Thyroid gland (tissue), 4 donors: Measurements from ENCODE around the gene FEZF2. TPM values are rescaled to one million over a fixed set of nuclear protein-coding genes. Genes with fewer than 3 reads are reported as not detected.

Source experiments
- DNase-seq, 2 donors: peaks; one replicate each; pipeline ENCODE4 v3.0.0-alpha.2; 2019
- H3K27ac ChIP-seq, 3 donors: fragments of 200-600 bp; sonication (generic); 1 replicate in 2 of 3; 2 replicates in 1 of 3; pipeline ENCODE4 v1.5.1; 2016 to 2019; ENCODE audit warnings: mild to moderate bottlenecking in 1 of 3, moderate library complexity in 1 of 3
- H3K27me3 ChIP-seq: fragments of 200-600 bp; sonication (generic); one replicate; pipeline ENCODE4 v1.5.1; 2019
- H3K36me3 ChIP-seq, 2 donors: fragments of 200-600 bp; sonication (generic); one replicate each; pipeline ENCODE4 v1.5.1; 2016 to 2019
- H3K4me1 ChIP-seq, 2 donors: fragments of 200-600 bp; sonication (generic); one replicate each; pipeline ENCODE4 v1.5.1; 2017 to 2019
- H3K4me3 ChIP-seq, 3 donors: fragments of 200-600 bp; sonication (generic); replicated peaks in 1 of 3; 1 replicate in 2 of 3; 2 replicates in 1 of 3; pipeline ENCODE4 v1.5.1; 2016; ENCODE audit warnings: mild to moderate bottlenecking in 1 of 3
- H3K9me3 ChIP-seq: fragments of 200-600 bp; sonication (generic); one replicate; pipeline ENCODE4 v1.5.1; 2017
- POLR2A ChIP-seq, 2 donors: fragments of 450-650 bp; IDR thresholded peaks; one replicate each; pipeline ENCODE4 v1.6.1; 2017; ENCODE audit warnings: antibody characterized with exemption in 2 of 2, mild to moderate bottlenecking in 2 of 2, moderate library complexity in 1 of 2
- WGBS, 2 donors: methylation state at CpG; one replicate each; pipeline ENCODE4 v1.1.5; 2017; 5-methylcytosine and 5-hydroxymethylcytosine counted together
- intact Hi-C: fragments of 100-400 bp; cut with DNase I; formaldehyde crosslinking; loops from one replicate; pipeline ENCODE4 v1.15.1; 2023
- total RNA-seq, 4 donors: library from RNA; depleted of rRNA; stranded (reverse); fragments of >200 nt; gene quantifications; one replicate each; pipeline ENCODE4 v1.2.3, GENCODE V29; 2016
- TF ChIP-seq, protein P1 (sequence below), 6 experiments: fragments of 200-600 bp in 3 of 6; fragments of 450-650 bp in 3 of 6; sonication (generic) in 3 of 6; IDR thresholded peaks; one replicate each; pipeline ENCODE4 v1.5.1; 2016 to 2019; ENCODE audit warnings: antibody characterized with exemption in 6 of 6, mild to moderate bottlenecking in 2 of 6, inconsistent platforms in 1 of 6, moderate library complexity in 1 of 6

Gene FEZF2
- total RNA-seq, 4 donors from 2014 or later, result not detected

DNA sequence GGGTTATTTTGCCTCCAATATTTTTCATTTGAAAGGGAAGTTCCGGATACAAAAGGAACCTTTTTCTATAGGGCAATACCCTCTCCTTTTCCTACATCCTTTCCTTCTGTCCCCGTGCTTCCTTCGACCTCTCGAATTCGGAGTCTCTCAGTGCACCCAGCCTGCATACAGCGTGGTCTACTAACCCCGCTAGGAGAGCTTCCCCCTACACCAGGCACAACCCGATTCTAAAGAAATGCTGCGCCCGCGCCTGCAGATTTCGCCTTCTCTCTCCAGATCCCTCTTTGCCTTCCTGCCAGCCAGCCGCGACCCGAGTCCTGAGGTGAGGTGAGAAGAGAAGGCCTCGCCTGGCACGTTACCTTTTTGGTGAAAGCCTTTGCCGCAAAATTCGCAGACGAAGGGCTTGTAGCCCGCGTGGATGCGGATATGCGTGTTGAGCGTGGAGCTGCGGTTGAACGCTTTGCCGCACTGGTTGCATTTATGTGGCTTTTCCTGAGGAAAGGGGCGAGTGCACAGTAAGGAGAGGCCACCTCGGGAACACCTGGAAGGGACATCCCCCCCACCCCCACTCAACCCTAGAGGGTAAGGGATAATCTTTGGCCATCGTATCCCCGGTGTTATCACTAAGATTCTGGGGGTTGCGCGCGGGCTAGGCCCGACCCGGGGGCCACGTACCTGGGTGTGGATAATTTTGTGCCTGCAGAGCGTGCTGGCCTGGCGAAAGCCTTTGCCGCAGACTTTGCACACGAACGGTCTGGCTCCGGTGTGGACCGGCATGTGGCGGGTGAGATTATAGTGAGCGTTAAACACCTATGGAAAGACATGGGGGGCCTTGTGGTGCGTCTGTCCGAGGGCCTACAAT lies 2.3 kb downstream of the FEZF2 start:
- Histone ChIP-seq H3K27me3 (peaks cover 43% of the 10 kb centered on the region), H3K36me3 (no peaks in the 10 kb centered on the region), H3K27ac (no peak overlapping the region), H3K4me3 (no peak overlapping the region), H3K9me3 (no peaks in the 10 kb centered on the region), H3K4me1 (peaks cover 3 to 34% of the 10 kb centered on the region in 2 donors)
- 7 to 8% methylated on average over 44 to 45 of the region's 49 CpGs for WGBS, 2 donors
- TF ChIP-seq, protein P1, sequence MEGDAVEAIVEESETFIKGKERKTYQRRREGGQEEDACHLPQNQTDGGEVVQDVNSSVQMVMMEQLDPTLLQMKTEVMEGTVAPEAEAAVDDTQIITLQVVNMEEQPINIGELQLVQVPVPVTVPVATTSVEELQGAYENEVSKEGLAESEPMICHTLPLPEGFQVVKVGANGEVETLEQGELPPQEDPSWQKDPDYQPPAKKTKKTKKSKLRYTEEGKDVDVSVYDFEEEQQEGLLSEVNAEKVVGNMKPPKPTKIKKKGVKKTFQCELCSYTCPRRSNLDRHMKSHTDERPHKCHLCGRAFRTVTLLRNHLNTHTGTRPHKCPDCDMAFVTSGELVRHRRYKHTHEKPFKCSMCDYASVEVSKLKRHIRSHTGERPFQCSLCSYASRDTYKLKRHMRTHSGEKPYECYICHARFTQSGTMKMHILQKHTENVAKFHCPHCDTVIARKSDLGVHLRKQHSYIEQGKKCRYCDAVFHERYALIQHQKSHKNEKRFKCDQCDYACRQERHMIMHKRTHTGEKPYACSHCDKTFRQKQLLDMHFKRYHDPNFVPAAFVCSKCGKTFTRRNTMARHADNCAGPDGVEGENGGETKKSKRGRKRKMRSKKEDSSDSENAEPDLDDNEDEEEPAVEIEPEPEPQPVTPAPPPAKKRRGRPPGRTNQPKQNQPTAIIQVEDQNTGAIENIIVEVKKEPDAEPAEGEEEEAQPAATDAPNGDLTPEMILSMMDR (IDR thresholded peaks at IDR 0.05), result no peak
- no peak for TF ChIP-seq POLR2A (IDR thresholded peaks at IDR 0.05)
- no peak for DNase-seq
- intact Hi-C loops, result no loop called here

DNA sequence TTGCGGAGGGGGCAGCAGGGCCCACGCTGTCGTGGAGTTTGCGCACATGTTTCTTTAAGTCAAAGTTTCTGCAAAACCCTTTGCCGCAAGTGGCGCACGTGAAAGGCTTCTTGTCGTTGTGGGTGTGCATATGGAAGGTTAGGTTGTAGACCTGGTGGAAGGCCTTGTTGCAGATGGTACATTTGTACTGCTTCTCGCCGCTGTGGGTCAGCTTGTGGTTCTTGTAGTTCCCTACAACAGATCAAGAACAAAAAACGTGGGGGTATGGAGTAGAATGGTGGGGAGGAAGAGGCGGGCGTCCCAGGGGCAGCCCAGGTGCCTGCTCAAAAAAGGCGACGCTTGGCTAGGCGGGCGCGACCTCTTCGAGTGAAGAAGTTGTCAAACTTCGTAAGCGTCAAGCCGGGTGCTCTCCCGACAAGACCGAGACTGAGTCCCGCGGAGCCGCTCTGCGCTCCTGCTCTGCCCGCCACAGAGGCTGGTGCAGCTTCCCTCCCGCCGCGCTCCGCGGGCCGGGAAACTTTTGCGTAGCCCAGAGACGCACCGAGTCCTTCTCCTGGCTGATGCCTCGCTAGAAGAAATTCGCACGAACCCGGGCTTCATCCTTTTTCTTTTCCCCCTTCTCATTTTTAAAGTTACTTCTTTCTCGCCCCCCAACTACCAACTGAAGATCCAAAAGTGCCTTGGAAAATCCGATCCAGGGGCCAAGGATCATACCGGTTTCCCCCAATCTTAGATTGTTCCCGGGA lies 3.1 kb downstream of the FEZF2 start:
- no peak overlapping the region for H3K27ac ChIP-seq
- H3K9me3 ChIP-seq, result no peaks in the 10 kb centered on the region
- no peaks in the 10 kb centered on the region for H3K36me3 ChIP-seq
- intact Hi-C loops, result no loop called here
- peaks cover 38% of the 10 kb centered on the region for H3K27me3 ChIP-seq
- peaks cover 3 to 34% of the 10 kb centered on the region in 2 donors for H3K4me1 ChIP-seq
- no peak for TF ChIP-seq POLR2A (IDR thresholded peaks at IDR 0.05)
- TF ChIP-seq, protein P1 (IDR thresholded peaks at IDR 0.05), result no peak
- 4 to 10% methylated on average over 46 of the region's 46 CpGs for WGBS, 2 donors
- DNase-seq, result no peak
- H3K4me3 ChIP-seq, result no peak overlapping the region

DNA sequence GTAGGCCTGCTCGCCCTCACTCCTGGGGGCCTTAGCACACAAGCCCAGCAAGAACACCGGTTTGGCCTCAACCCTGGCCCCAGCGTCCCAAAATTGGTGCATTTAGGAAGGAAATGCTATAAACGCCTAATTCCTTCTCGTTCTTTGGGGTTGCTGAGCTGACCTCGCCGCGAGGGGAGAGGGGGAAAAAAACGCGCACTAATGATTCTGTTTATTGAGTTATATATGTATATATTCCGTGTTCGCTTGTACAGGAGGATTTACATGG lies 3.9 kb downstream of the FEZF2 start:
- no peak overlapping the region for H3K27ac ChIP-seq
- 16 to 17% methylated on average over 12 of the region's 12 CpGs for WGBS, 2 donors
- peaks cover 34% of the 10 kb centered on the region for H3K27me3 ChIP-seq
- no peaks in the 10 kb centered on the region for H3K36me3 ChIP-seq
- DNase-seq, result no peak
- intact Hi-C loops, result no loop called here
- peaks cover 3 to 32% of the 10 kb centered on the region in 2 donors for H3K4me1 ChIP-seq
- no peak overlapping the region for H3K4me3 ChIP-seq
- no peaks in the 10 kb centered on the region for H3K9me3 ChIP-seq
- TF ChIP-seq, protein P1 (IDR thresholded peaks at IDR 0.05), result no peak

DNA sequence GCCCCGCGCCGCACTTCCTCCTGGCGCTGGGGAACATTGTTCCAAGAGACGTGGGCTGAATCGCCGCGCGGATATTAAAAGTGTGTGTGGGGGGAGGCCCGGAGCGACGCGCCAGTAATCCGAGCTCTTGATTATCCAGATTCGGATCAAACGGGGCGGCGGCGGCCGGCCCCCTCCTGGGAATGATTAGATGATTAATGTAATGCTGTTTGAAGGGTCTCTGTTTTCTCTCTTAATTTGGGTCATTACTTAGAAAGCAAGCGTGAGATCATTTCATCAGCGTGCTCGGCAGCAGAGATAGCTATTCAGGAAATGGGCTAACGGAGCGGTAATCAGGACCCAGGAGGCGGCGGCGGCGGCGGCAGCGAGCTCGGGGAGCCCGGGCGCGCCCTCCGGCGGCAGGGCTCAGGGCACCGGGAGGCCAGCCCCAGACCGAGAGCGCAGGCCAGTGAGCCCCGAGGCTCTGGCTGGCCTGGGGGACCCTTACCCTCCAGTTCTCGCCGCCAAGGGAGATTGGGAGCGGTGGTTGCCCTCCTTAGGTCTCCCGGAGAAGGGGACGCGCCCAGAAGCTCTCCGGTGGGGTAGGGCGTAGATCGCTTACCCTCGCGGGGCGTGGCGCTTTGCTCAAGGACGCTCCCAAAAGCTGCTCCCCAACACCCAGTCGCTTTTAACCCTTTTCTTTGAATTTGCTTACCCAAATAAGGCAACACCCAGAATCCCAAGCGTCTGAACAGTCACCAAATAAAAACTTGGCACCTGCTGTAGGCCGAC lies 4.5 kb downstream of the FEZF2 start:
- Histone ChIP-seq H3K4me3 (no peak overlapping the region), H3K4me1 (peaks cover 3 to 26% of the 10 kb centered on the region in 2 donors), H3K36me3 (no peaks in the 10 kb centered on the region), H3K27me3 (peaks cover 34% of the 10 kb centered on the region), H3K27ac (no peak overlapping the region), H3K9me3 (no peaks in the 10 kb centered on the region)
- 6 to 7% methylated on average over 38 to 48 of the region's 58 CpGs for WGBS, 2 donors
- intact Hi-C loops, result no loop called here
- TF ChIP-seq, protein P1 (IDR thresholded peaks at IDR 0.05), result no peak
- TF ChIP-seq POLR2A (IDR thresholded peaks at IDR 0.05), result no peak
- no peak for DNase-seq
